HG02885 (cell line): ENCODE measurements around the gene UBE2S.
"Not testable (repeated sequence)": the region's sequence is repeated elsewhere in the genome, so short reads cannot be mapped to it uniquely, and the experiment has no call there.

Source experiments
- ATAC-seq: cut with Tn5 transposase; IDR thresholded peaks from one replicate; pipeline ENCODE4 v1.9.1; 2021; ENCODE audit warnings: mild to moderate bottlenecking; ENCODE audit not compliant: unreplicated experiment, poor library complexity

The UBE2S gene

DNA sequence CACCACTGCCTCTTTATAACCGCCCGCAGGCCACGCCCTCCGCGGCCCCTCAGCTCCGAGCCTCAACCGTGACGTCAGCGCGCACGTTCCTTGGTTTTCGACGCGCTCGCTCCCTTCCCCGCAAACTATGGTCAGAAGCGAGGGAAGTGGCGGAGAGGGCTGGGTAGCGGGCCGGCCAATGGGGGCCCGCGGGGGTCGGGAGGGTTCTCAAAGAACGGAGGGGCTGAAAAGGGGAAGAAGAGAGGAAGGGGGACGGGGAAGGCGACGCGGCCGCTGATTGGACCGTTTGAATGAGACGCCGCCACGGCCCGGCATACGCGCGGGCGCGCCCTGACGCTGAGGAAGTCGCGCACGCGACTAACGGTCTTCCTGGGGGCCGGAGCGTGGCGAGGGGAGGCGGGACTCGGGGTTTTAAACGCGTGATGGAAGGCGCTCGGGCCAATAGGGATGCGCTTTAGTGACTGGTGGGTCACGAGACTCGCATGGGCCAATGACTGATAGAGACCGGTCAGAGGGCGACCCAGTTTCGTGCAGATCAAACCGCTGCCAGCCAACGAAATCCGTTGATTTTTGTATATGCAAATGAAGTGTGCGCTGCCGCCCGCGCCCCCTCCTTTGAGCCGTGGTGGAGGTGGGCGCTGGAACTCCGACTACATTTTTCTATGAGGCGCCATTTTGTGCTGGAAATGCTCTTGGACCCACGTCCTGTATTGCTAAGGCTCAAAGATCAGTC lies 378 bp upstream of the UBE2S start:
- peak; percentile 78 for ATAC-seq

DNA sequence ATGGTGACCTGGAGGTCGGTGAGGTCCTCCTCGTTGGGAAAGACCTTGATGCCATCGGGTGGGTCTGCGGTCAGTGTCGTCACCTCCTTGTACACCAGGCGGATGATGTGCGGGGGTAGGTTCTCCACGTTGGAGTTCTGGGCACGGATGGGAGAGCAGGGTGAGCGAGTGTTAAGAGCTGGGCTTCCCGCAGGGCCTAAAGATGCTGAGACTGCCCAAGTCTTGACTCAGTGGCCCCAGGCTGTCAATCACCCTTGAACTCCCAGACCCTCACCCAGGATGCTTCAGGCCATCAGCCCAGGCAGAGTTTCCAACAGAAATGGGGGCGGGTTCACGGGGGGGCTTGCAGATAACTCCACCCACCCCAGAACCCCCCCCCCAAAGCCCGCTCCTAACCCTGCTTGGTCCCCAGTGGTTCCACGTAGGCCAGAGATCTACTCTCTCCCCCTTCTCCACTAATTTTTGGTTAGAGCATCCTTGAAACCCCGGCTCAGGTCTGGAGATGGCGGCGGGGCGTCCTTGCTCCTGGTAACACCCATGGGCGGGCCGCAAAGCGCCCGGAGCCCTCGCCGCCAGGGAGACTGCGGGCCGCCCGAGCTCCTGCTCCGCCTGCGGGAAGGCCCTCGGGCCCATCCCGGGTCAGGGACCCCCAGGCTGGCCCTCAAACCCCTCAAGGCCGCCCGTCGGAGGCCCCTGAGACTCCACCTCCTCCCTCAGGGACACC lies 600 bp downstream of the UBE2S start:
- no peak for ATAC-seq

DNA sequence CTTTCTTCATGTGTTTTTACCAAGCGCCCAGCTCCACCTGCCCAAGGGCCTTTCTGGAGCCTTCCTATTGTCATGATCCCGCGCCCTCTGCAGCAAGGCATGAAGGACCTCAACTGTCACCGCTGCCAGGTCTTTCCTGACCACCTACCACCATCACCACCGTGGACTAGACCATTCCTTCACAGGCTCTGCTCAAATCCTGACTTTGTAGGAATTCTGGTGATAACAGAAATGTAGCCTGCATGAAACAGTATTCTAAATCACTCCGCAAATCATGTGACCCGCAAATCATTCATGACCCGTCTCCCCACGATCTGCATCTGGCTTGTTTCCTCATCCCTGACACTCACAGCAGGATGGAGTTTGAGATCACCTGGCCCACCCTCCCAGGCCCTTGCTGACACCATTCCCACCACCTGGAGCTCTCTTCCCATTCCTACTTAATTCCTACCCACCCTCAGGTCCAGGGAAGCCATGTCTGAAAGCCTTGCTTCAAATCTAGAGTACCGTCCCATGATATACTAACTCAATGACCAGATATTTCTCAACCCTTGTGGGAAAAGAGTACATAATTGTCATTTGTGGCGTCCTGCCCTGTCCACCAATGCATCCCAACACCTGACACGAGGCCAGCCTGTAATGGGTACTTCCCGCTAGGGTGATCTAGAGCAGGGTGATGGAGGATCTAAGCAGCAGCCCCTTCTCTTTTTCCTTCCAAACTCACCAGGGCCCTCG lies 1.3 kb downstream of the UBE2S start:
- ATAC-seq, result no peak

DNA sequence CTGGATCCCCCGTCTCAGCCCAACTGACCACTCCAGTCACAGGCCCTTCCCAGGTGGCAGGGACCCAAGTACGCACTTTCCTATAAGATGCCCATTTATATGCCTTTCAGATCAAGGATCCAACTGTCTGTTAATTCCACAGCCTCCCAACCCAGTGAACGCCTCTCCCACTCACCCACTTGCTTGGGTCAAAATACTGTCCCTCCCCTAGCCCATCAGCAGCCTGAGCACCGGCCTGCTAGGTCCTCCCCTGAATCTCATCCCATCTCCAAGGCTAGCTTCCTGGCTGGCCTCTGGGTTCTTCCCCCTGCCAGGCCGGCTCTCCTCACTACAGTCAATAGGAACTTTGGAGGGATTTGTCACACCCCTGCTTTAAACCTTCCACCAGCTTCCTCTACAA lies 1.9 kb downstream of the UBE2S start:
- no peak for ATAC-seq

DNA sequence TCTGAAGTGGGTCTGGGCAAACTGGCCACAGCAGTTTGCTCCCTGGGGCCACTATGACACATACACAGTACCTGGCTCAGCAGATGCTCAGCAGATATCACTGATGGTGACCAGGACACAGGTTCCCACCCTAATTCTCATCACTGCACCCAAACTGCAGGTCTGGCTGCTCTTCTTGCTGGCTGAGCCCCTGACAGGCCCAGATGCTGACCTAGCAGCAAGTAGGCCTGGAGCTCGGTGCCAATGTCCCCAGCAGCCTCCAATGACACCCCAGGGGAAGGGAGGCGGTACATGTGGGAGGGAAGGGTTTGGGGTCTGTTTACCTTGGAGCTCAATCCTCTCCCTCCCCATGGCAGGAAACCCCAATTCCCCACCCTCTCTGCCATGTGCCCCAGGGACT lies 5.1 kb downstream of the UBE2S start:
- no peak for ATAC-seq

DNA sequence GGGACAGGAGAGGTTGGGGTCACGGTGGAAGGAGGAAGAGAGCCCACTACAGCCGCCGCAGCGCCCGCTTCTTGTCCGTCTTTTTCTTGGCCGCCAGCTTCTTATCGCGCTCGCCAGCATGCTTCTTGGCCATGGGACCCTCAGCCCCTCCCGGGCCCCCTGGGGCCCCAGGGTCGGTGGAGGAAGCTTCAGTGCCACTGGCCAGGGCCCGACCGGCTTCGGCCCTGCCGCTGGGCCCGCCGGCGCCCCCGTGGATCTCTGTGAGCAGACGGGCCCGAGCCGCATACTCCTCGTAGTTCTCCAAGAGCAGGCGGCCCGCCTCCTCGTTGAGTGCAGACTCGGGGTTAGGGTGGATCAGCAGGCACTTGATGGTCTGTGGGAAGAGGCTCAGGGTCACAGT lies 6.2 kb downstream of the UBE2S start:
- not testable (repeated sequence) for ATAC-seq

DNA sequence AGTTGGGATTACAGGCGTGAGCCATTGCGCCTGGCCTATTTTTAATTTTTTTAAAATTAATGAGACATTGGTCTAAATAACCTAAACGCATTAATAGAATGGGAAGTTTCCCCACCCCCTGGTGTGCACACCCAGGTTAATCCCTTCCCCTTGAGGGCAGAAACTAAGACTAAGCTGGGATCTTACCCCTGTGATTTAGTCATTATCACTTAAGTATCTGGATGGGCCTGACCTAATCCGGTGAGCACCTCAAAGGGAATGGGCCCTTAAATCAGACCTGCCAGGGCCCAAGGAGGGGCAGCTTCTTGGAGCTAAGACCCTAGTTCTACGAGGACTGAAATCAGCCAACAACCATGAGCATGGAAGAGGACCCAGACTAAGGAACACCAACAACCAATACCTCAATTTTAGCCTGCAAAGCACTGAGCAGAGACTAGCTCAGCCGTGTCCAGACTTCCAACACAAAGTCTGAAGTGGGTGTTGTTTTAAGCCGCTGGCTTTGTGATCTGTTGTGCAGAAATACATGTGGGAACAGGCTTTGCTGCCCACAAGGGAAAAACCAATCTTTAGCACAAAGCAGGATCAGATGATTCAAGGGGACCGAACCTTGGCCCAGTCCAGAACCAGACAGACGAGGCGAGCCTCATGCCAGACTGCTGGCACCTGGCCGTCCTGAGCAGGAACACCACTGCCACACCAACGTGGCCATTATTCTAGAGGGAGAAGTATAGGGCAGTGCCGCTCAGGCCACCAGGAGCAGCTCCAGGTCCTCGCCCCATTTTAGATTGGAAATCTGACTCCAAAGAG lies 7.1 kb downstream of the UBE2S start:
- no peak for ATAC-seq

DNA sequence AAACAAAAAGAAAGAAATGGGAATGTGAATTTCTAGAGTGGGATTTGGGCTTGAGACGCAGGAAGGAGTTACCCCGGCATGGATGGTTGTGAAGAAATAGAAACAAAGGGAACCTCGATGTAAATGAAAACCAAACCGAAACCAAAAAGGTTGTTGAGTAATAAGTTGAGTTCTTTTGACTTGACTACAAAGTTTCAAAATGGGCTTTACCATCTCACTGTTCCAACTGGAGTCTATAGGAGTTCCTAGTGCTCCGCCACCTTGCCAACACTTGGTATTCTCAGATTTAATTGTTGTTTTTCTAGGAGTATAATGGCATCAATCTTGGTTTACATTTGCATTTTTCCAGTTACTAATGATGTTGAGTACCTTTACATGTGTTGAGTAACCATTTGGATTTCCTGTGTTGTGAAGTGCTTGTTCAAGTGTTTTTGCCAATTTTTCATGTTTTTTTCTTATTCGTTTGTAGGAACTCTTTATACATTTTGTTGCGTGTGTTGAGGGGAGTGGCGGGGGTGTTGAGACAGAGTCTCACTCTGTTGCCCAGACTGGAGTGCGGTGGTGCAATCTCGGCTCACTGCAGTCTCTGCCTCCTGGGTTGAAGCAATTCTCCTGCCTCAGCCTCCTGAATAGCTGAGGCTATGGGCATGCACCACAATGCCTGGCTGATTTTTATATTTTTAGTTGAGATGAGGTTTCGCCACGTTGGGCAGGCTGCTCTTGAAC lies 9.2 kb downstream of the UBE2S start:
- ATAC-seq, result no peak

DNA sequence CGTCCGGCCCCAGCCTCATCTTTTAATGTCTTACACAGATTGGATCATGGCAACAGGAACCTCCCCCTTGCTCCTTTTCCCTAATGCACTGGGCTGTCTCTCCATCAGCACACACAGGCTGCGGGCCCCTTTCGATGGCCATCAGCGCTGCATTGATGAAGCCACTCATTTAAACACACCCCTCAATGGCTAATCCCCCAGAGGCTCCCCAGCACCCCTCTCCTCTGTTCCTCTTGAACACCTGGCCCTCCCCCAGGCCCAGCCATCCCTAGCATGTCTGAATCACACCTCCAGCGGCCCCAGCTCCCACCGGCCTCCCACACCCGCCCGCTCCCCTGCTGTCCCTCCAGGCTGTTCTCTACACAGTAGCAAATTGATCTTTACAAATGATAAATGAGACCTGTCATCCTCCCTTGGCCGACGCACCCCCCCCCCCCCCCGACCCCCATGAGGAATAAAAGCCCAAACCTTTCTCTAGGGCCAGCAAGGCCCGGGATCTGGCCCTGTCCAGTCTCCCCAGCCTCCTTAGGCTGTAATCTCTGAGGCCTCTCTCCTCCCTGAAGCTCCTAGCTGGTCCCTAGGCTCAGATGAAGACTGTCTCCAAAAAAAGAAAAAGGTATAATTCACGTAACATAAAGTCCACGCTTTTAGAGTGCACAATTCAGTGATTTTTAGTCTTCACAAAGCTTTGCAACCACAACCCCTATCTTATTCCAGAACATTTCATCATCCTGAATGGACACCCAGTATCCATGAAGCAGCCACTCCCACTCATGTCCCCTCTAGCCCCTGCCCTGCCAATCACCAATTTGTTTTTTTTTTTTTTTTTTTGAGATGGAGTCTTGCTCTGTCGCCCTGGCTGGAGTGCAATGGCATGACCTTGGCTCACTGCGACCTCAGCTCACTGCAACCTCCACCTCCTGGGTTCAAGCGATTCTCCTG lies 14.5 kb downstream of the UBE2S start:
- ATAC-seq, result no peak

DNA sequence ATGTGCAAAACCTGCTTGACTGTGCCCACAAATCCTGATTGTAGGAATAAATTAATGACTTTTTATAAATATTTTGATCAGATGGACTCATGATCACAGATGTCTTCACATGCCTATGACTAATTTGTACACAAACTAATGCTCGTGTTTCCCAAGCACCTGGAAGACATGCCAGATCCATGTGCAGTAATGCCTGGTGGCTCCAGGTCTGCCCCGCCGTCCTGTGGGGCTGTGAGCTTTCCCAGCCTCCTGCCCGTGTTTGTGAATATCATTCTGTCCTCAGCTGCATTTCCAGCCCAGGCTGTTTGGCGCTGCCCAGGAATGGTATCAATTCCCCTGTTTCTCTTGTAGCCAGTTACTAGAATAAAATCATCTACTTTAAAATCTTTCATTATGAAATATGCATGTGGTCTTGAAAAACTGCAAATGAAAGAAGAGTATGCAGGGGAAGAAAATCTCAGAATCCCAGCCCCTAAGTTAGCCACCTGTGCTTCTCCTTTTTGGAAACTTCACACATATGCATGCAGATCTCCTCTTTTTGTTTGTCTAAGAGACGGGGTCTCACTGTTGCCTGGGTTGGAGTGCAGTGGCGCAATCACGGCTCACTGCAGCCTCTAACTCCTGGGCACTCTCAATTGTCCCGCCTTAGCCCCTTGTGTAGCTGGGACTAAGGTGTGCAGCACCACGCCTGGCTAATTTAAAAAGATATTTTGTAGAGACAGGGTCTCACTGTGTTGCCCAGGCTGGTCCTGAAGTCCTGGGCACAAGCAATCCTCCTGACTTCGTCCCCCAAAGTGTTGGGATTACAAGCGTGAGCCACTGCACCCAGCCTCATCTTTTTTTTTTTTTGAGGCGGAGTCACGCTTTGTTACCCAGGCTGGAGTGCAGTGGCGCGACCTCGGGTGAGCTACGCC lies 15.6 kb downstream of the UBE2S start:
- no peak for ATAC-seq

DNA sequence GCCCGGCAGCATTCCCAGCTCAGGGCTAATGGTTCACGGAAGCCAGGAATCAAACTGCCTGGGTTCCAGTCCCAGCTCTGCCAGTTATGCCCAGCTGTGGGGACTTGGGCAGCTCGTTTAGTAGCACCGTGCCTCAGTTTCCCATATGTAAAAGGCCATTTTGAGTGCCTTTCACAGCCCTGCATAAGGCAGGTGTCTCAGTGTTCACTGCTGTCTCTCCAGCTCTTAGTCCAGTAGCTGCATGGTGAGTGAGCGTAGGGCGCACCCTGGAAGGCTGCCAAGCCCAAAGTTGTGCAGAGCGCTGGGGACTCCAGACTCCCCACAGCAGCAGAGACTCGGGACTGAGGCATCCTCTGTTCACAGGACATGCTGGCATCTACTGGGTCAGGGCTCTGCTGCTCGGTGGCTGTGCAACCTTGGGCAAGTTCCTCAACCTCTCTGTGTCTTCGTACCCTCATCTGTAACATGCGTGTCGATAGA lies 16.4 kb downstream of the UBE2S start:
- ATAC-seq, result no peak

DNA sequence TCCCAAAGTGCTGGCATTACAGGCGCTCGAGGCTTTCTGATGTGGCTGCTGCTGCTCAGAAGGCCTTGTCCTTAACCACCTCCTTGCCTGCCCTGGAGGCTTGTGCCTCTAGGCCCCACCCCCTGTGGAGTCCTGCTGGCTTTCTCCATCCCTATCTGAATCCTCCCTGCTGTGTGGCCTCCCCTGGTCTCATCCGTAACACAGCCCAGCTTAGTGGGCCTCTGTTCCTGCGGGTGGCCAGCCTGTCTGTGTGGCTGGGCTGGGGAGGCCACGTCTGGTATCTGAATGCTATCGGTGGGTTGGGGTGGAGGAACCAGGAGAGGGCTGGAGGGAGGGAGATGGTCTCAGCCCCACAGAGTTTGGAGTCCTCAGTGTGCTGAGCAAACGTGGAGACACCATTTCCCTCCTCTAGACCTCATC lies 17.1 kb downstream of the UBE2S start:
- ATAC-seq, result no peak

DNA sequence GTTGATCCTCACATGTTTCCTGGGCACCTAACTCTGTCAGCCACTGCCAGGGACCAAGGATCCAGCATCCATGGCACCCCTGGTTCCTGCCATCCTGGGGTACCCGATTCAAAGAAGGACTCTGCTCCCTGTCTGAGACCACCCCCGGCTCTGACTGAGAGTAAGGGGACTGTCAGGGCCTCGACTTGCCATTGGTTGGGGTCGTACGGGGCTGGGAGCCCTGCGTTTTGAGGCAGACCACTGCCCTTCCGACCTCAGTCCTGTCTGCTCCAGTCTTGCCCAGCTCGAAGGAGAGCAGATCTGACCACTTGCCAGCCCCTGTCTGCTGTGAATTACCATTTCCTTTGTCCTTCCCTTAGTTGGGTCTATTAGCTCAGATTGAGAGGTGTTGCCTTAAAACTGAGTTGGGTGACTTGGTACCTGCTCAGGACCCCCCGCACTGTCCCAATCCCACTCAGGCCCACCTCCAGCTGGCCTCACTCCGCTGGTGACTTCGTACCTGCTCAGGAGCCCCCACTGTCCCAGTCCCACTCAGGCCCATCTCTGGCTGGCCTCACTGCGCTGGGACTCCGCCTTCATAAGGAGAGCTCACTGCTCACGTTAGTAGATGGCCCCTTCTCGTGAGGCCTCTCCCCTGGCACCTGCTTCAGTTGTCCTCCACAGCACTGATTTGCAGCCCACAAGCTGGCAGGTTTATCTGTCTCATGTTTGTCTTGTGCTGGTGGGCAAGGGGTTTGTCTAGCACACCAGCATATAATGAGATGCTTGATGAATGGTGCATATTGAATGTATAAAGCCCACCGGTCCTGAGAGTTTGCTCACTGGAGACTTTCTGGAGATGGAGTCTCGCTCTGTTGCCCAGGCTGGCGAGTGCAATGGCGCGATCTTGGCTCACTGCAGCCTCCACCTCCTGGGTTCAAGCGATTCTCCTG lies 17.9 kb downstream of the UBE2S start:
- ATAC-seq, result no peak

DNA sequence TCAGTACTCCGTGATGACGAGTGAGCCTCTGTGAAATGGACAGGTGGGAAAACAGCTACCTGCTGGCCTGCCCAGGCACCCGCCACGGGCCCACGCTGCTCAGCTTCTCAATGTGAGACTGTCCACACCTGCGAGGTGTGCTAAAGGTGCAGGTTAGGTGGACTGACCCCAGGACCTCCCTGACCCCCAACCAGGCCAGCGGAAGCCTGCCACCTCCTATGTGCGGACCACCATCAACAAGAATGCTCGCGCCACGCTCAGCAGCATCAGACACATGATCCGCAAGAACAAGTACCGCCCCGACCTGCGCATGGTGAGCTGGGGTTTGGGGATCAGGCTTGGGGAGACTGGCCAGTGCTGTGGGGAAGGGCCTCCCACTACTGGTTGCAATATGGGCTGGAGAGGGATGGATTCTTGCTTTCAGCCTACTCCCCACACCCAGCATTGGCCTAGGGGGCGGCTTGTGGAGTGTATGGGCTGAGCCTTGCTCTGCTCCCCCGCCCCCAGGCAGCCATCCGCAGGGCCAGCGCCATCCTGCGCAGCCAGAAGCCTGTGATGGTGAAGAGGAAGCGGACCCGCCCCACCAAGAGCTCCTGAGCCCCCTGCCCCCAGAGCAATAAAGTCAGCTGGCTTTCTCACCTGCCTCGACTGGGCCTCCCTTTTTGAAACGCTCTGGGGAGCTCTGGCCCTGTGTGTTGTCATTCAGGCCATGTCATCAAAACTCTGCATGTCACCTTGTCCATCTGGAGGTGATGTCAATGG lies 19.7 kb downstream of the UBE2S start:
- ATAC-seq, result no peak

DNA sequence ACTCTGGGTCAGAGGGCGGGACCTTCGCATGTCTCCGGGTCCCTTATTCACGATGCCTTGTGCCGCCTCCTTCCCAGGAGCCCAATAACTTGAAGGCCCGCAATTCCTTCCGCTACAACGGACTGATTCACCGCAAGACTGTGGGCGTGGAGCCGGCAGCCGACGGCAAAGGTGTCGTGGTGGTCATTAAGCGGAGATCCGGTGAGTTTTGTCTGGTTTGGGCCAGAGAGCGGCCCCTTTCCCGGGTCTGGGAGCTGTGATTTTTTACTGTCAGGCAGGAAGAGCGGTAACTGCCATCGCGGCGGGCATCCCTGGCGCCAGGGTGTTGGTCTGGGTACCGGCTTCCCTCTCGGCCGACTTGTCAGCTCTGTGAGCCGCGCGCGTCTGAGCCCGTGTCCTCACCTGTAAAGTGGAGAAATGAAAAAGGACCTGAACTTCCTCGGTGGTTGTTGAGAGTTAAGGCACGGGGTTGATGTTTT lies 21.1 kb downstream of the UBE2S start:
- ATAC-seq, result no peak
